Mesenchymal stem cell (in vitro differentiated cells and primary cell): Measurements from ENCODE around the gene CUX1.

Experiments used
- DNase-seq: peaks from one replicate; pipeline ENCODE4 v3.0.0-alpha.2; 2013
- H2AFZ ChIP-seq: one replicate; pipeline ENCODE4 v1.6.1; 2013; ENCODE audit warnings: low read depth, mild to moderate bottlenecking, control low read depth, inconsistent platforms, low read length, moderate library complexity
- H2AK5ac ChIP-seq: 2 replicates; pipeline ENCODE4 v1.6.1; 2013; ENCODE audit warnings: low read length, moderate library complexity, mild to moderate bottlenecking, inconsistent platforms; ENCODE audit not compliant: severe bottlenecking
- H2BK120ac ChIP-seq: one replicate; pipeline ENCODE4 v1.6.1; 2013; ENCODE audit warnings: low read depth, mild to moderate bottlenecking, inconsistent platforms, low read length, moderate library complexity
- H2BK12ac ChIP-seq, 2 experiments: one replicate each; pipeline ENCODE4 v1.6.1; 2013; ENCODE audit warnings: inconsistent platforms in 2 of 2, low read length in 2 of 2, mild to moderate bottlenecking in 2 of 2, moderate library complexity in 2 of 2, control low read depth in 1 of 2
- H2BK15ac ChIP-seq: one replicate; pipeline ENCODE4 v1.6.1; 2013; ENCODE audit warnings: mild to moderate bottlenecking, low read depth, inconsistent platforms; ENCODE audit not compliant: poor library complexity, severe bottlenecking
- H2BK5ac ChIP-seq: 2 replicates; pipeline ENCODE4 v1.6.1; 2013; ENCODE audit warnings: low read depth, mild to moderate bottlenecking, low read length, control low read depth, inconsistent platforms; ENCODE audit not compliant: poor library complexity, severe bottlenecking
- H3K14ac ChIP-seq, 2 experiments: one replicate each; pipeline ENCODE4 v1.6.1; 2013; ENCODE audit warnings: inconsistent platforms in 2 of 2, low read length in 2 of 2, control low read depth in 1 of 2, mild to moderate bottlenecking in 1 of 2, moderate library complexity in 1 of 2
- H3K18ac ChIP-seq, 2 experiments: one replicate each; pipeline ENCODE4 v1.6.1; 2013; ENCODE audit warnings: inconsistent platforms in 2 of 2, low read length in 2 of 2, control low read depth in 1 of 2, low read depth in 1 of 2, mild to moderate bottlenecking in 1 of 2
- H3K23ac ChIP-seq, 2 experiments: one replicate each; pipeline ENCODE4 v1.6.1; 2013; ENCODE audit warnings: inconsistent platforms in 2 of 2, low read length in 2 of 2, mild to moderate bottlenecking in 2 of 2, moderate library complexity in 2 of 2, control low read depth in 1 of 2
- H3K27ac ChIP-seq: 2 replicates; pipeline ENCODE4 v1.5.1; 2013; ENCODE audit warnings: mild to moderate bottlenecking, moderate library complexity, low read length, control low read depth, inconsistent platforms; ENCODE audit not compliant: poor library complexity, severe bottlenecking
- H3K27me3 ChIP-seq, 2 experiments: 2 replicates each; pipeline versions ENCODE4 v1.6.1 to v1.7.0; 2013; ENCODE audit warnings: low read length in 2 of 2, mild to moderate bottlenecking in 2 of 2, moderate library complexity in 2 of 2, control low read depth in 1 of 2, inconsistent platforms in 1 of 2; ENCODE audit not compliant: control insufficient read depth in 1 of 2, insufficient read depth in 1 of 2
- H3K36me3 ChIP-seq, 2 experiments: 2 replicates each; pipeline versions ENCODE4 v1.6.1 to v1.7.0; 2013; ENCODE audit warnings: low read length in 2 of 2, control low read depth in 1 of 2, inconsistent platforms in 1 of 2, low read depth in 1 of 2, mild to moderate bottlenecking in 1 of 2; ENCODE audit not compliant: insufficient read depth in 2 of 2, control insufficient read depth in 1 of 2
- H3K4ac ChIP-seq, 2 experiments: one replicate each; pipeline ENCODE4 v1.6.1; 2013; ENCODE audit warnings: inconsistent platforms in 2 of 2, low read length in 2 of 2, mild to moderate bottlenecking in 2 of 2, moderate library complexity in 2 of 2, control low read depth in 1 of 2, low read depth in 1 of 2
- H3K4me1 ChIP-seq: 2 replicates; pipeline ENCODE4 v1.6.1; 2013; ENCODE audit warnings: low read depth, low read length, control low read depth; ENCODE audit not compliant: control insufficient read depth, insufficient read depth
- H3K4me2 ChIP-seq: 2 replicates; pipeline ENCODE4 v1.6.1; 2013; ENCODE audit warnings: low read length, mild to moderate bottlenecking, inconsistent platforms; ENCODE audit not compliant: poor library complexity, severe bottlenecking
- H3K4me3 ChIP-seq, 2 experiments: 2 replicates each; pipeline versions ENCODE4 v1.5.1 to v1.7.0; 2013; ENCODE audit warnings: low read length in 2 of 2, mild to moderate bottlenecking in 2 of 2, control low read depth in 1 of 2, low read depth in 1 of 2; ENCODE audit not compliant: insufficient read depth in 1 of 2
- H3K79me1 ChIP-seq: replicated peaks from 2 replicates; pipeline ENCODE4 v1.6.1; 2013; ENCODE audit warnings: mild to moderate bottlenecking, control low read depth, low read length, inconsistent platforms; ENCODE audit not compliant: poor library complexity, severe bottlenecking
- H3K9ac ChIP-seq: 2 replicates; pipeline ENCODE4 v1.7.0; 2013; ENCODE audit warnings: mild to moderate bottlenecking, low read length, moderate library complexity
- H3K9me3 ChIP-seq: 2 replicates; pipeline ENCODE4 v1.7.0; 2013; ENCODE audit warnings: mild to moderate bottlenecking, low read length; ENCODE audit not compliant: control insufficient read depth
- H4K8ac ChIP-seq: one replicate; pipeline ENCODE4 v1.6.1; 2013; ENCODE audit warnings: inconsistent platforms, mild to moderate bottlenecking, low read length, moderate library complexity
- H4K91ac ChIP-seq: one replicate; pipeline ENCODE4 v1.6.1; 2013; ENCODE audit warnings: mild to moderate bottlenecking, low read length, inconsistent platforms
- WGBS: methylation state at CpG from one replicate; pipeline ENCODE4 v1.1.7; 2013; ENCODE audit warnings: mixed read lengths; 5-methylcytosine and 5-hydroxymethylcytosine counted together

Gene CUX1

DNA sequence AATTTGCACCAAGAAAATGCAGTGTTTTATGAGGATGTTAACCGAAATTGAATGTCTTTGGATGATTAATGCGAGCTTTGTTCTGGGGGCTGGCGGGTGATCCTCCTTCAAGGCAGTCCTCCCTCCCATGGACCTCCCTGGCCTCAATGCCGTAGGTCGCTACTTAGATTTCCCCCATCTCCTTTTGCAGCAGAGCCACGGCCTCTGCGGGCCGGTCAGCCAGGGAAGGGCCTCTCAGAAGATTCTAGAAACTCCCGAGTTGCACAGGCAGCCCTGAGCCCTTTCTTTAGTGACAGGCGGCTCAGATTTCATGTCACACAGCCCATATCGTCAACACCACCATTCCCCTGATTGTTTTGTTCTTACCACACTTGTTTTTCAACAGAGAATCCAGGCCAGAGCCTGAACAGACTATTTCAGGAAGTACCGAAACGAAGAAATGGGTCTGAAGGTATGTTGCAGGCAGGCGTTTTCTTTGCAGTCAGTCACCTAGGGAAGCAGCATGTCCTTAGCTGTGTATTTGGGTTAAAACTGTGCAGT lies 381.1 kb downstream of the CUX1 start:
- H3K4me3 ChIP-seq = no peak overlapping the region
- no peak overlapping the region for H3K18ac ChIP-seq
- H3K9me3 ChIP-seq = no peaks in the 10 kb centered on the region
- no peak overlapping the region for H3K4me2 ChIP-seq
- H3K79me1 ChIP-seq = peaks cover 3% of the 10 kb centered on the region
- no peak overlapping the region for H2AK5ac ChIP-seq
- H2BK15ac ChIP-seq = no peak overlapping the region
- H4K8ac ChIP-seq = no peak overlapping the region
- H3K9ac ChIP-seq = no peak overlapping the region
- WGBS = 92% methylated on average over 14 of the region's 14 CpGs
- H3K27me3 ChIP-seq = no peaks in the 10 kb centered on the region
- no peak overlapping the region for H3K27ac ChIP-seq
- peaks cover 63% of the 10 kb centered on the region in 2 experiments for H3K36me3 ChIP-seq
- H3K4ac ChIP-seq = no peak overlapping the region
- no peak for DNase-seq
- H2BK5ac ChIP-seq = no peak overlapping the region
- H3K14ac ChIP-seq = no peak overlapping the region
- H3K4me1 ChIP-seq = peaks cover 2% of the 10 kb centered on the region
- no peak overlapping the region for H2BK12ac ChIP-seq
- no peak overlapping the region for H3K23ac ChIP-seq
- no peak overlapping the region for H4K91ac ChIP-seq
- no peak overlapping the region for H2BK120ac ChIP-seq
- H2AFZ ChIP-seq = no peak overlapping the region

DNA sequence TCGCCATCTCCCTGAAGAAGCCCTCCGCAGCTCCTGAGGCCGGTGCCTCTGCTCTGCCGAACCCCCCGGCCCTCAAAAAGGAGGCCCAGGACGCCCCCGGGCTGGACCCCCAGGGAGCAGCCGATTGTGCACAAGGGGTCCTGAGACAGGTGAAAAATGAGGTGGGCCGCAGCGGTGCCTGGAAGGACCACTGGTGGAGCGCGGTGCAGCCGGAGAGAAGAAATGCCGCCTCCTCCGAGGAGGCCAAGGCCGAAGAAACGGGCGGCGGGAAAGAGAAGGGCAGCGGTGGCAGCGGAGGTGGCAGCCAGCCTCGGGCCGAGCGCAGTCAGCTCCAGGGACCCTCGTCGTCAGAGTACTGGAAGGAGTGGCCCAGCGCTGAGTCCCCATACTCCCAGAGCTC lies 384.1 kb downstream of the CUX1 start:
- no peak for DNase-seq
- peaks cover 3% of the 10 kb centered on the region for H3K79me1 ChIP-seq
- H2BK120ac ChIP-seq = no peak overlapping the region
- H3K27me3 ChIP-seq = no peaks in the 10 kb centered on the region
- no peaks in the 10 kb centered on the region for H3K9me3 ChIP-seq
- no peak overlapping the region for H3K23ac ChIP-seq
- WGBS = 98% methylated on average over 27 of the region's 27 CpGs
- no peak overlapping the region for H2AFZ ChIP-seq
- no peak overlapping the region for H2BK15ac ChIP-seq
- no peak overlapping the region for H3K4ac ChIP-seq
- no peak overlapping the region for H3K18ac ChIP-seq
- no peak overlapping the region for H2AK5ac ChIP-seq
- no peak overlapping the region for H3K4me2 ChIP-seq
- H3K36me3 ChIP-seq = peaks cover 65 to 78% of the 10 kb centered on the region in 2 experiments
- H2BK5ac ChIP-seq = no peak overlapping the region
- H3K4me3 ChIP-seq = no peak overlapping the region
- H4K91ac ChIP-seq = no peak overlapping the region
- no peak overlapping the region for H4K8ac ChIP-seq
- no peak overlapping the region for H3K27ac ChIP-seq
- no peak overlapping the region for H3K9ac ChIP-seq
- H3K4me1 ChIP-seq = no peaks in the 10 kb centered on the region
- H2BK12ac ChIP-seq = no peak overlapping the region
- H3K14ac ChIP-seq = no peak overlapping the region

- no peak for DNase-seq
- no peak overlapping the region for H2AK5ac ChIP-seq
- no peak overlapping the region for H3K4me3 ChIP-seq
- no peak overlapping the region for H3K9ac ChIP-seq
- no peak overlapping the region for H3K18ac ChIP-seq
- H2AFZ ChIP-seq = no peak overlapping the region
- no peak overlapping the region for H4K8ac ChIP-seq
- peaks cover 2% of the 10 kb centered on the region for H3K79me1 ChIP-seq
- no peak overlapping the region for H4K91ac ChIP-seq
- no peaks in the 10 kb centered on the region for H3K9me3 ChIP-seq
- 97% methylated on average over 5 of the region's 6 CpGs for WGBS
- H3K4me1 ChIP-seq = no peaks in the 10 kb centered on the region
- no peak overlapping the region for H3K14ac ChIP-seq
- H2BK120ac ChIP-seq = no peak overlapping the region
- H3K36me3 ChIP-seq = peaks cover 55 to 68% of the 10 kb centered on the region in 2 experiments
- no peak overlapping the region for H3K27ac ChIP-seq
- no peak overlapping the region for H3K4ac ChIP-seq
- no peak overlapping the region for H2BK15ac ChIP-seq
- no peak overlapping the region for H3K23ac ChIP-seq
- H2BK5ac ChIP-seq = no peak overlapping the region
- no peaks in the 10 kb centered on the region for H3K27me3 ChIP-seq
- no peak overlapping the region for H3K4me2 ChIP-seq
- no peak overlapping the region for H2BK12ac ChIP-seq
Measured at GRCh38 chr7:102202556-102202955, 385.1 kb downstream of the CUX1 start.

- Histone ChIP-seq H2BK15ac (no peak overlapping the region), H2BK5ac (no peak overlapping the region), H3K4ac (no peak overlapping the region), H4K8ac (no peak overlapping the region), H3K79me1 (peaks cover 2% of the 10 kb centered on the region), H3K4me3 (no peak overlapping the region), H2BK120ac (no peak overlapping the region), H3K14ac (no peak overlapping the region), H2BK12ac (no peak overlapping the region), H3K27ac (no peak overlapping the region), H3K18ac (no peak overlapping the region), H3K4me2 (no peak overlapping the region), H3K27me3 (no peaks in the 10 kb centered on the region), H3K9ac (no peak overlapping the region), H3K23ac (no peak overlapping the region), H3K36me3 (peaks cover 51 to 66% of the 10 kb centered on the region in 2 experiments), H3K9me3 (no peaks in the 10 kb centered on the region), H4K91ac (no peak overlapping the region), H2AFZ (no peak overlapping the region), H3K4me1 (no peaks in the 10 kb centered on the region), H2AK5ac (no peak overlapping the region)
- DNase-seq = no peak
- 90% methylated on average over 12 of the region's 12 CpGs for WGBS
Measured at GRCh38 chr7:102203218-102203617, 385.8 kb downstream of the CUX1 start.
